Panc1 (cell line): ENCODE results near the gene THSD7A.

Experiments
- CTCF ChIP-seq: fragments of 450-650 bp; IDR thresholded peaks from 2 replicates; pipeline ENCODE4 v1.5.1; 2017; ENCODE audit warnings: mild to moderate bottlenecking
- POLR2AphosphoS5 ChIP-seq: IDR thresholded peaks from 2 replicates; pipeline ENCODE4 v1.6.1; 2012; ENCODE audit warnings: mild to moderate bottlenecking, low read depth, low read length, moderate library complexity
- TF ChIP-seq, protein P1 (sequence below), 2 experiments: IDR thresholded peaks; 2 replicates each; pipeline ENCODE4 v1.6.1; 2011 to 2012; ENCODE audit warnings: low read depth in 2 of 2, control low read depth in 1 of 2, low read length in 1 of 2, mild to moderate bottlenecking in 1 of 2, moderate library complexity in 1 of 2; ENCODE audit not compliant: insufficient read depth in 1 of 2

- TF ChIP-seq CTCF = no peak
- TF ChIP-seq, protein P1, sequence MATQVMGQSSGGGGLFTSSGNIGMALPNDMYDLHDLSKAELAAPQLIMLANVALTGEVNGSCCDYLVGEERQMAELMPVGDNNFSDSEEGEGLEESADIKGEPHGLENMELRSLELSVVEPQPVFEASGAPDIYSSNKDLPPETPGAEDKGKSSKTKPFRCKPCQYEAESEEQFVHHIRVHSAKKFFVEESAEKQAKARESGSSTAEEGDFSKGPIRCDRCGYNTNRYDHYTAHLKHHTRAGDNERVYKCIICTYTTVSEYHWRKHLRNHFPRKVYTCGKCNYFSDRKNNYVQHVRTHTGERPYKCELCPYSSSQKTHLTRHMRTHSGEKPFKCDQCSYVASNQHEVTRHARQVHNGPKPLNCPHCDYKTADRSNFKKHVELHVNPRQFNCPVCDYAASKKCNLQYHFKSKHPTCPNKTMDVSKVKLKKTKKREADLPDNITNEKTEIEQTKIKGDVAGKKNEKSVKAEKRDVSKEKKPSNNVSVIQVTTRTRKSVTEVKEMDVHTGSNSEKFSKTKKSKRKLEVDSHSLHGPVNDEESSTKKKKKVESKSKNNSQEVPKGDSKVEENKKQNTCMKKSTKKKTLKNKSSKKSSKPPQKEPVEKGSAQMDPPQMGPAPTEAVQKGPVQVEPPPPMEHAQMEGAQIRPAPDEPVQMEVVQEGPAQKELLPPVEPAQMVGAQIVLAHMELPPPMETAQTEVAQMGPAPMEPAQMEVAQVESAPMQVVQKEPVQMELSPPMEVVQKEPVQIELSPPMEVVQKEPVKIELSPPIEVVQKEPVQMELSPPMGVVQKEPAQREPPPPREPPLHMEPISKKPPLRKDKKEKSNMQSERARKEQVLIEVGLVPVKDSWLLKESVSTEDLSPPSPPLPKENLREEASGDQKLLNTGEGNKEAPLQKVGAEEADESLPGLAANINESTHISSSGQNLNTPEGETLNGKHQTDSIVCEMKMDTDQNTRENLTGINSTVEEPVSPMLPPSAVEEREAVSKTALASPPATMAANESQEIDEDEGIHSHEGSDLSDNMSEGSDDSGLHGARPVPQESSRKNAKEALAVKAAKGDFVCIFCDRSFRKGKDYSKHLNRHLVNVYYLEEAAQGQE (IDR thresholded peaks at IDR 0.05; ENCODE audit: insufficient read depth in 1 of 2, low read depth in 2 of 2, low read length in 1 of 2) = no peak
- TF ChIP-seq POLR2AphosphoS5 = no peak
Observed at GRCh38 chr7:11428877-11429581, 403.0 kb downstream of the THSD7A start.
